T follicular helper cell (primary cell): ENCODE data around the gene C1orf52.

ENCODE experiments used
- DNase-seq: peaks from one replicate; pipeline ENCODE4 v3.0.0-alpha.2; 2020; ENCODE audit warnings: low read depth

Gene C1orf52

DNA sequence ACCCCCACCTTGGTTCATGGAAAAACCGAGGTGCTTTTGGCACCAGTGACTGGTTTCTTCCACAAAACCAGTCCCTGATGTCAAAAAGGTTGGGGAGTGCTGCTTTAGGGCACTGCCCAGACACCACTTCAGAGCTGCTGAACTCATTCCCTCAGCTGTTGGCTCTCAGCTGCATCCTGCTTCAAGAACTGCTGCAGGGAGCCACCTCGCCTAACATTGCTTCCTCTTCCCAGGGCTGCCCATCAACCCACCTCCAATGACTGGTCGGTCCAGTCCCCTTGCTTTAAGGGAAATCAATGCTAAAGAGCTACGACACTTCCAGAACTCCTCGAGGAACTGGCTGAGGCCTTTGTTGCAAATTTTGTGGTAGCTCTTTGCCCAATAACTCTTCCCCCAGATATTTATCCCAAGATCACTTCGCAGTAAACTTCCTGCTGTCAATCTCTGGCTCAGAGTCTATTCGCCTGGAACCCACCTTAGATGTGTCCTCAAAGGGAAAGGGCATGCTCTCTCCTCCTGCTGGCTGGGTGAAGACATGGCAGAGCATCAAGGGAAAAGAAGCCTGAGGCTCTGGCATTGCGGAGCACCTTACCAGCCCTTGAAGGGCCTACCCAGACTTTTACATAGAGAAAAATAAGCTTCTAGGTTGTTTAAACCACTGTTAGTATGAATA, 29.0 kb downstream of the C1orf52 start:
- no peak for DNase-seq

GRCh38 chr1:85229574-85230097, 29.8 kb downstream of the C1orf52 start:
- DNase-seq, result no peak

GRCh38 chr1:85228972-85229371, 30.5 kb downstream of the C1orf52 start:
- no peak for DNase-seq

- no peak for DNase-seq
Measured at GRCh38 chr1:85225624-85226380, 33.7 kb downstream of the C1orf52 start.

DNA sequence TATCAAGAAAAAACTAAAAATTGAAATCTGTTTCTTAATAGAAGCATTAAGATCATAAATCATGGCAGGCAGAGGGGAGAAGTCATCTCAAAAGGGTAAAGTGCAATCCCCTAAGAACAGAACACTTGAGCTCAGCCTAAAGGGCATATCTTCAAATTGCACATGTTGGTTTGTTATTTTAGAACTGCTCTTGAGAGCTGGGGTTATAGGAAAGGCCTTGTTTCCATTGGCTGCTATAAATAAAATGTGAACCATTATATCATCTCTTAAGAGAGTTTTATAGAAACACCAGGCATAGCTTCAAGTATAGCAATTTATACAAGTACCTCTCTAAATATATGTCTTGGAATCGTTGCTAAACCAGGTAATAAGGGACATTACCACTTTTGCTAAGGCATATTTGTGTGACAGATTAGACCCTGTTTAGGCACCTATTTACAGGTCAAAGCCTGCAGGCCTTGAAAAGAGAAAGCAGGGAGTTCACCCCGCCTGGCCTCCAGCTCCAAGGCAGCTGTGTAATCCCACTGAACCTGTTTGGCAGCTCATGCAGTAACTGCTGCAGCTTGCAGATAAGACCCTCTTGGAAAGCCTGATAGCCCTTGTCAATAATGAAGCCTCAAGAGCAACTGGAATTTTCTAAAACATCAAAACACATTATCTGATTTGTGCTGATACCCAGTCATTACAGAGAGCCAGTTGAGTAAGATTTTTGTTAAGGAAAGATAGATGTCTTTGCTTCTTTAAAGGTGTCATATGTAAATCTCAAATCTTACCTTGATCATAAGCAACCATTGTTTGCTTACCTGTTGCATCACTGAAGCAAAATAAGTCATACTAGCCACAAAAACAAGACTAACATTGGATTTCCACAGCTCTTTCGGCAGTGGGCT, 34.5 kb downstream of the C1orf52 start:
- DNase-seq, result no peak

- no peak for DNase-seq
Measured at GRCh38 chr1:85224295-85224694, 35.2 kb downstream of the C1orf52 start.

DNA sequence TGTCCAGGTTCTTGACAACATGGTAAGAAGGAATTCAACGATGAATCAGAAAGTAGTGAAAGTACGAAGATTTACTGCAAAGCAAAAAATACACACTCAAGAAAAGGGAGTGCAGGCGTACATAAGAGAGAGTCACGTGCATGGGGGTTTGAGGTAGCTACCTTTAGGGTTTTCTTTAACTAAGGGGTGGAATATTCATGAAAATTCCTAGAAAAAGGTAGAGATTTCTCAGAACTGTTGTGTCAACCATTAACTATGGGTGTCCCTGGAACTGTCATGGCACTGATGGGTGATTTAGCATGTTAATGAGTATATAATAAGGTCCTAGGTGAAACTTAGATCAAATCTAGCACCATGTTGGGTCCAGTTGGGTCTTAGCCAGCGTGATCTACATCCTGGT, 36.1 kb downstream of the C1orf52 start:
- DNase-seq, result no peak

- no peak for DNase-seq
Measured at GRCh38 chr1:85220756-85221201, 38.7 kb downstream of the C1orf52 start.

GRCh38 chr1:85219853-85220610, 39.4 kb downstream of the C1orf52 start:
- no peak for DNase-seq

GRCh38 chr1:85216697-85217096, 42.8 kb downstream of the C1orf52 start:
- DNase-seq, result no peak

DNA sequence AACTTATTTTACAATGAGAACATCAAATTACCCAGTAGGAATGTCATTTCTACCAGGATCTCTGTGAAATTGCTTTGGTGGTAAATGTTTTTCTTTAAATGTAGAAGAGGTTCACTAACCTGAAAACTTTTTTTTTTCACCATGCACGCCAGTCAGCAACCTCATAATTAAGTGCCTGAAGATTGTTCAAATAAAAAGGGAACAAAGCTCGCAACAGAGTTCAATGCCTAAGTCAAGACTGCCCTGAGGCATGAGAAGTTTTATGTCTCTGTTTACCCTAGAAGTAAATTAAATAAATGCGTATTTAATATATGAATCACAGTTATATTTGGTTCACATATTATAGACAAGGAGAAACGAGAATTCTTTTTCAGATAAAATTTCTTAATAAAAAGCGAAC, 44.8 kb downstream of the C1orf52 start:
- no peak for DNase-seq

DNA sequence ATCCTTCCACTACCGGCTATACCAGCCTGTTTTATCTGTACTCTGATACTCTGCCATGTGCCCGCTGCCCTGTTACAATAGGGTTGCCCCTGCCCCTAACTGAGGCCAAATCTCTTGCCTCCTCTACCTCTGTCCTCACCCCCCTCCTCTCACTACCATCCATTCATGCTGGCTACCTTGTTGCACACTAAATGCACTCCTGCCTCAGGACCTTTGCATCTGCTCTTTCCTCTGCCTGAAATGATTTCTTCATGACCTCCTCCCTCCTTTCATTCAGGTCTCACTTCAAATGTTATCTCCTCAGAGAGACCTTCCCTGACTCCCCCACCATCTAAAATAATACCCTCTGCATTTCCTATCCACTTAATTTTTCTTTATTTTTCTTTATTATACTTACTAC, 51.0 kb downstream of the C1orf52 start:
- no peak for DNase-seq

- no peak for DNase-seq
Measured at GRCh38 chr1:85203573-85204171, 55.8 kb downstream of the C1orf52 start.

- DNase-seq, result no peak
Measured at GRCh38 chr1:85202864-85203255, 56.6 kb downstream of the C1orf52 start.

DNA sequence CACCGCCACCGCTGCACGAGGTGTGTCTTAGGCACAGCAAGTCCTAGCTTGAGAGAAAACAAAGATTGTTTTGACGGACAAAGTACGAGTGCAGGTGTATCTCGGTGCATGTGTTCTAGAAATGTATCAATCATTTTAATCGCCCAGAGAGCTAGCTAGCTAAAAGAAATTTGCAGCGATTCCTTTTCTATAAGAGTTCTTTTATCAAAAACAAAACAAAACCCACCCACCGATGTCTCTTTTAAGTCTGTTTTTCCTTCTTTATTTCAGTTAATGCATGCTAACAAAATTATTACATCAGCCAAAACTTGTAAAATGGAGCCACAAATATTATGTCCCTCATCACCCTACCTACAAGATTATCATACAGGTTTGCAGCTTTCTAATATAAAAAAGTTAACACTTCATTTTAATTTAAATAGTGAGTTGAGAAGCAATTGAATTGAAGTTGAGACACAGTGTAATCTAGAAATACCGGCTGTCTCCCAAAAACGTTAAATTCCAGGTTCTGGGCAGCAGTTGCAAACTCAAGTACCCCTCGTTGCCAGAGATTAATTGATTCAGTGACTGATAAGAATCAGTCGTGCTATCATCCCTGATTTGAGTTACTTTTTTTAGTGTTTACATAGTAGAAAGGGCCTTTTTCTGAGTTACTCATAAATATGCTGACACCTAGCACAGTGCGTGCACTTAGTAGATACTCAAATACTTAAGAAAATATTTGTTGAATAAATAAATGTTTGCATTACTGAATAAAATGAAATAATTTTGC, 57.2 kb downstream of the C1orf52 start:
- no peak for DNase-seq

DNA sequence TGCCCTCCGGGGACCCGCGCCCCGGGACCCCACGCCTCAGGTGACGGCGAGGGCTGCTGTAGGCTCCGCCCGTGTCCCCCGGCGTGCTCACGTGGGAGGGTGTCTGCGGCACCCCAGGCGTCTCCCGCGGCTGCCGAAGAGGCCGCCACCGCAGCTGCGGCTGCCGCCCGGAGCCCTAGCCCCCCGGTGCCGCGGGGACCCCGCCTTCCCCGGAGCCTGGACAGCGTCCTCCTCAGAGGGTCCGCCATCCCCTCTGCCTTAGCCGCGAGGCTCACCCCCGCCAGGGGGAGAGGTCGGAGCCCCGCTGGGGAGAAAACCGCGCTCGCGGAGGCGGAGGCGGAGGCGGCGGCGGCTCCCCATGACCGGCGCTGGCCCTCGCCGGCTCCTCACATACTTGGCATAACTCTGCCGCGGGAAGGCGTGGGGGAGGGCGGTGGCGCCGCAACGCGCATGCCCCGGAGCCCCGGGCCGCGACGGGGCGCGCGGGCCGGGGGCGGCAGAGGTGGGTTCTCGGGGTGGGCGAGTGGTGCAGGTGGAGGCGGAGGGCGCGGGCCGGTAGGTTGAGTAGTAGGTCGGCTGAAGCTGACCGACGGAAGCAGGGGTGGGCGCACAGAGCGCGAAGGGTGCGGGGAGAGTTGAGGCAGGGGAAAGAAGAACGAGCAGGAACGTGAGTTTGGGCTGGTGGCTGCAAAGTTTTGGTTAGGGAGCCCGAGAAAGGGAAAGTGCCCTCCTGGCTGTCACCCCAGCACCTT, 57.9 kb downstream of the C1orf52 start:
- peak; percentile 66 for DNase-seq

DNA sequence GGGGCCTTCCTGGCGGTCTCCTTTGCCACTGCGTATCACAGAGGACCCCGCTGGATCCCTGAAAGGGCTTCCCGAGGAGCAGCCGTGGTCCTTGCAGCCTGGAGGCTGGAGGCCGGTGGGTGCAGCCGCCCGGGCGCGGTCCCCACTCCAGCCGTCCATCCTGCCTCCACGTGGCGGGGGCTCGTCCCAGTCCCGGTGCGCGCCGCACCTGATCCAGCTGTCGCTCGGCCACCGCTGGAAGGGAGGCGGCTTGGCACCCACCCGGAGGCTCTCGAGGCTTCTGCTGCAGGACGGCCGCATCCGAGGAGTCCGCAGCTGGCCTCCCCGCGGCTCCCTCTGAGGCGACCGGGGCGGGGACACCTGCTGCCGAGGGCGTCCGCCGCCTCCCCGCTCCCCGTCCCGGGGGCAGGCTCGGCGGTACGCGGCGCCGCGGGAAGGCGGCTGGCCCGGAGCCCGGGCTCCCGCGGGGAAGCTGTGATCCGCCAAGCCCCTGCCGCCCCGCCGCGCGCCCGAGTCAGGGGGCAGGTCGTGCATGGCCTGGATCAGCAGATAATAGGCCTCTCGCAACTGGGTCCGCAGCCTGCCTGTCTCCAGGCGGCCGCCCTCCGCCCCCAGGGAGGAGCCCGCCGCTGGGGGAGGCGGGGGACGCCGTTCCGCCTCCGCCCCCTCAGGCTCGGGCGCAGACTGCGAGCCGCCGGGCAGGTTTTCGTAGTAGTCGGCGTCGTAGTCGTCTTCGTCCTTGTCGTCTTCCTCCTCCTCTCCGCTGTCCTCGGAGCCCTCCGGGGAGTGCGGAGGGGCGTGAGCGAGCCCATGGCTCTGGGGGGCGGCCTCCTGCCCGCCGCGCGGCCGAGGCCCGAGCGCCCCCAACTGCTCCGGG, 58.8 kb downstream of the C1orf52 start, which contains the start of gene SYDE2:
Gene SYDE2 (minus strand): TSS at position 554 of the 877 bp plus-strand sequence. CDS start 20 bp downstream, at position 534.
- peak; percentile 74 for DNase-seq
